OCI-LY1 (cell line): ENCODE results near the gene DIAPH2.

Experiments used
- H2AFZ ChIP-seq: fragments of 200-600 bp; sonication (generic), shearing (Covaris generic); 2 replicates; pipeline ENCODE4 v1.6.0; 2014; ENCODE audit warnings: antibody characterized with exemption, mild to moderate bottlenecking, low read length
- H3F3A ChIP-seq: fragments of 200-600 bp; sonication (generic), shearing (Covaris generic); 2 replicates; pipeline ENCODE4 v1.6.0; 2014; ENCODE audit warnings: mild to moderate bottlenecking, antibody characterized with exemption, low read length, moderate library complexity; ENCODE audit not compliant: insufficient read depth
- H3K27ac ChIP-seq: fragments of 200-600 bp; sonication (generic); 2 replicates; pipeline ENCODE4 v1.5.1; 2014; ENCODE audit warnings: low read length, mixed run types, mild to moderate bottlenecking, low read depth; ENCODE audit not compliant: poor library complexity, severe bottlenecking
- H3K27me3 ChIP-seq: fragments of 200-600 bp; sonication (generic); 2 replicates; pipeline ENCODE4 v1.6.0; 2014; ENCODE audit warnings: antibody characterized with exemption, mild to moderate bottlenecking, low read length, moderate library complexity; ENCODE audit not compliant: insufficient read depth
- H3K36me3 ChIP-seq: fragments of 200-600 bp; sonication (generic); 2 replicates; pipeline ENCODE4 v1.6.1; 2014; ENCODE audit warnings: mild to moderate bottlenecking, antibody characterized with exemption, low read length, moderate library complexity, mixed read lengths; ENCODE audit not compliant: insufficient read depth
- H3K4me1 ChIP-seq: fragments of 200-600 bp; sonication (generic); 2 replicates; pipeline ENCODE4 v1.5.1; 2014; ENCODE audit warnings: mild to moderate bottlenecking, low read length, moderate library complexity; ENCODE audit not compliant: insufficient read depth, severe bottlenecking
- H3K4me2 ChIP-seq: fragments of 200-600 bp; sonication (generic), shearing (Covaris generic); 2 replicates; pipeline ENCODE4 v1.6.1; 2014; ENCODE audit warnings: low read length
- H3K4me3 ChIP-seq: fragments of 200-600 bp; sonication (generic); 2 replicates; pipeline ENCODE4 v1.5.1; 2014; ENCODE audit warnings: low read length, low read depth, mild to moderate bottlenecking, mixed read lengths; ENCODE audit not compliant: poor library complexity, severe bottlenecking
- H3K79me2 ChIP-seq: fragments of 200-600 bp; shearing (Covaris generic); 2 replicates; pipeline ENCODE4 v1.6.1; 2016; ENCODE audit warnings: mixed run types, low read length, mixed read lengths; ENCODE audit not compliant: insufficient read depth
- H3K9ac ChIP-seq: fragments of 200-600 bp; sonication (generic), shearing (Covaris generic); 2 replicates; pipeline ENCODE4 v1.6.1; 2014; ENCODE audit warnings: mild to moderate bottlenecking, low read length, mixed read lengths
- H3K9me2 ChIP-seq: fragments of 200-600 bp; sonication (generic), shearing (Covaris generic); 2 replicates; pipeline ENCODE4 v1.6.1; 2014; ENCODE audit warnings: low read depth, mild to moderate bottlenecking, low read length, mixed read lengths
- H3K9me3 ChIP-seq: fragments of 200-600 bp; shearing (Covaris generic); 2 replicates; pipeline ENCODE4 v1.6.1; 2014; ENCODE audit warnings: low read length, mixed read lengths
- H4K20me1 ChIP-seq: fragments of 200-600 bp; sonication (generic), shearing (Covaris generic); 2 replicates; pipeline ENCODE4 v1.6.0; 2016; ENCODE audit warnings: mild to moderate bottlenecking, low read length; ENCODE audit not compliant: insufficient read depth
- CTCF ChIP-seq: fragments of 200-600 bp; sonication (generic), shearing (Covaris generic); IDR thresholded peaks from 2 replicates; pipeline ENCODE4 v1.5.1; 2017; ENCODE audit warnings: mild to moderate bottlenecking, antibody characterized with exemption, low read length, moderate library complexity, mixed read lengths
- EZH2 ChIP-seq: fragments of 200-600 bp; sonication (generic), shearing (Covaris generic); IDR thresholded peaks from 2 replicates; pipeline ENCODE4 v1.8.0; 2017; ENCODE audit warnings: borderline replicate concordance, mixed run types, mild to moderate bottlenecking, antibody characterized with exemption, low read length, moderate library complexity, mixed read lengths

Gene DIAPH2

GRCh38 chrX:97374266-97374665 lies 689.6 kb downstream of the DIAPH2 start:
- Histone ChIP-seq H3F3A (no peaks in the 10 kb centered on the region), H3K9me2 (no peaks in the 10 kb centered on the region), H3K4me3 (no peak overlapping the region), H3K9ac (no peak overlapping the region), H3K4me2 (no peak overlapping the region), H2AFZ (no peak overlapping the region), H3K9me3 (no peaks in the 10 kb centered on the region), H3K27me3 (no peaks in the 10 kb centered on the region), H3K4me1 (peaks cover 9% of the 10 kb centered on the region), H3K27ac (no peak overlapping the region), H3K79me2 (no peaks in the 10 kb centered on the region), H3K36me3 (no peaks in the 10 kb centered on the region), H4K20me1 (no peaks in the 10 kb centered on the region)
- no peak for TF ChIP-seq EZH2
- no peak for TF ChIP-seq CTCF

- no peak overlapping the region for H2AFZ ChIP-seq
- H3K27ac ChIP-seq: no peak overlapping the region
- no peak overlapping the region for H3K9ac ChIP-seq
- no peak overlapping the region for H3K4me2 ChIP-seq
- H3K4me1 ChIP-seq: no peaks in the 10 kb centered on the region
- no peaks in the 10 kb centered on the region for H3K79me2 ChIP-seq
- no peaks in the 10 kb centered on the region for H3F3A ChIP-seq
- TF ChIP-seq EZH2 (no peak), CTCF (no peak)
- no peaks in the 10 kb centered on the region for H3K9me3 ChIP-seq
- H3K27me3 ChIP-seq: no peaks in the 10 kb centered on the region
- no peaks in the 10 kb centered on the region for H3K36me3 ChIP-seq
- no peaks in the 10 kb centered on the region for H3K9me2 ChIP-seq
- H3K4me3 ChIP-seq: no peak overlapping the region
- H4K20me1 ChIP-seq: no peaks in the 10 kb centered on the region
Measured at GRCh38 chrX:97380200-97380599, 695.6 kb downstream of the DIAPH2 start.

- no peaks in the 10 kb centered on the region for H3K36me3 ChIP-seq
- H3K4me1 ChIP-seq: no peaks in the 10 kb centered on the region
- no peak for TF ChIP-seq EZH2
- no peak for TF ChIP-seq CTCF
- no peaks in the 10 kb centered on the region for H3F3A ChIP-seq
- no peaks in the 10 kb centered on the region for H3K27me3 ChIP-seq
- no peaks in the 10 kb centered on the region for H3K9me3 ChIP-seq
- H3K27ac ChIP-seq: no peak overlapping the region
- H3K79me2 ChIP-seq: no peaks in the 10 kb centered on the region
- H3K9me2 ChIP-seq: no peaks in the 10 kb centered on the region
- H4K20me1 ChIP-seq: no peaks in the 10 kb centered on the region
- no peak overlapping the region for H3K9ac ChIP-seq
- H3K4me3 ChIP-seq: no peak overlapping the region
- no peak overlapping the region for H2AFZ ChIP-seq
- no peak overlapping the region for H3K4me2 ChIP-seq
Measured at GRCh38 chrX:97384685-97385084, 700.0 kb downstream of the DIAPH2 start.
